ENCODE results near the gene SKIC8. TPM values are rescaled to one million over a fixed set of nuclear protein-coding genes. Genes with fewer than 3 reads are reported as not detected.

Gene SKIC8
- 69.5 and 98.2 TPM in 2 replicates for total RNA-seq (2016; rRNA removed; fragmentation: Illumina TruSeq; extraction: Trizol)
- 25.7 and 28.8 TPM in 2 replicates for total RNA-seq (2016; cell fraction: cytosol; rRNA removed; fragmentation: Illumina TruSeq; extraction: Trizol; ENCODE audit: low read depth)
- 75.6 and 98.4 TPM in 2 replicates for total RNA-seq (2016; cell fraction: insoluble cytoplasmic fraction; rRNA removed; fragmentation: Illumina TruSeq; extraction: Trizol)
- total RNA-seq (2016; cell fraction: membrane; rRNA removed; fragmentation: Illumina TruSeq; extraction: Trizol): 27.4 and 33.5 TPM in 2 replicates
- 34.6 and 44.7 TPM in 2 replicates for total RNA-seq (2016; cell fraction: nucleus; rRNA removed; fragmentation: Illumina TruSeq; extraction: Trizol)
- polyA plus RNA-seq (2011; rRNA removed): 56.5 and 70.6 TPM in 2 replicates
- 63.7 and 75.5 TPM in 2 replicates for polyA plus RNA-seq (2011; cell fraction: cytosol; rRNA removed)
- 27.4 and 33.7 TPM in 2 replicates for polyA plus RNA-seq (2011; cell fraction: nucleus; rRNA removed)
- 36.6 and 44.0 TPM in 2 replicates for polyA plus RNA-seq (2012)
- polyA plus RNA-seq (2016; cell fraction: cytosol; fragmentation: Illumina TruSeq; extraction: Trizol; ENCODE audit: low read depth): 15.0 and 18.2 TPM in 2 replicates
- 80.6 and 87.2 TPM in 2 replicates for polyA plus RNA-seq (2016; cell fraction: insoluble cytoplasmic fraction; fragmentation: Illumina TruSeq; extraction: Trizol; ENCODE audit: low read depth)
- polyA plus RNA-seq (2016; cell fraction: membrane; fragmentation: Illumina TruSeq; extraction: Trizol; ENCODE audit: low read depth): 19.8 and 20.6 TPM in 2 replicates
- polyA plus RNA-seq (2016; cell fraction: nucleus; fragmentation: Illumina TruSeq; extraction: Trizol; ENCODE audit: insufficient read depth, low read depth): 53.4 and 56.4 TPM in 2 replicates
- 48.3 and 106 TPM in 2 replicates for polyA minus RNA-seq (2011; rRNA and poly(A)+ RNA removed; ENCODE audit: low replicate concordance)
- 24.9 and 26.1 TPM in 2 replicates for polyA minus RNA-seq (2011; cell fraction: cytosol; rRNA and poly(A)+ RNA removed)
- 28.3 and 36.9 TPM in 2 replicates for polyA minus RNA-seq (2011; cell fraction: nucleus; rRNA and poly(A)+ RNA removed)
- Bru-seq, nascent RNA: percentile 75 among the genes with signal in this experiment
- percentile 72 among the genes with signal in this experiment for BruChase-seq, experiment 1, labeled RNA remaining after a 6-hour chase
- BruChase-seq, experiment 2, labeled RNA remaining after a 2-hour chase: percentile 79 among the genes with signal in this experiment
- long read RNA-seq, experiment 1, transcript WDR61-202 (11 exons, 1,266 nt): minor isoform, 8 of 124 reads
- long read RNA-seq, experiment 1, transcript WDR61-201 (11 exons, 1,387 nt): major isoform, 83 of 124 reads
- long read RNA-seq, experiment 1, partial matches to known transcripts: 13 of 124 reads
- long read RNA-seq, experiment 1, other reads (novel, unspliced or antisense): 19 of 124 reads
- long read RNA-seq, experiment 2, transcript WDR61-201 (11 exons, 1,387 nt): major isoform, 25 of 55 reads
- long read RNA-seq, experiment 2, partial matches to known transcripts: 9 of 55 reads
- long read RNA-seq, experiment 2, other reads (novel, unspliced or antisense): 16 of 55 reads

GRCh38 chr15:78299101-78299930 is at the start of gene SKIC8:
Gene SKIC8, minus strand, starts transcription at chr15:78299609. Its CDS starts 3,923 bp downstream, at chr15:78295686.
- DNase-seq (ENCODE audit: low spot score) (peak; percentile 92), ATAC-seq (peak; percentile 91), FAIRE-seq (peak; percentile 52)
- no peaks in the 10 kb centered on the region; a peak in 1 of 5 replicates for H3K27me3 ChIP-seq (ENCODE audit: control insufficient read depth in 1 of 2, insufficient read depth in 2 of 2, low read length in 2 of 2)
- peak within 1 kb of the TSS; percentile 61 for H3K27ac ChIP-seq (ENCODE audit: extremely low read length, insufficient read depth, low read length)
- TSS peak; percentile 79 for BruUV-seq (replicated peaks)
- H3K4me2 ChIP-seq (ENCODE audit: low read depth, low read length): peak within 1 kb of the TSS; percentile 89
- peaks cover 2 to 5% of the 10 kb centered on the region in 2 experiments; a peak in 3 of 5 replicates for H3K36me3 ChIP-seq (replicated peaks in 1 of 2; ENCODE audit: control insufficient read depth in 1 of 2, insufficient read depth in 2 of 2, low read length in 2 of 2)
- intact Hi-C loops (cut with micrococcal nuclease; ENCODE audit: unreplicated experiment): no loop called here
- in situ Hi-C loops (cut with HindIII; ENCODE audit: extremely low pct_ligation_motif_present, low pct_unique_long_range_greater_than_20kb): no loop called here
- H3K4me1 ChIP-seq (ENCODE audit: insufficient read depth, low read length): peaks cover 61% of the 10 kb centered on the region
- POLR2A ChIA-PET: interaction anchor here (0.6 to 2.2 kb wide), 23 partner anchors 8 to 288 kb away, joined by 3 to 54 read pairs (median 4); partner anchors contain the start of genes HYKK, IDH3A, IREB2 and PSMA4
- peaks cover 31% of the 10 kb centered on the region for H3K79me2 ChIP-seq (ENCODE audit: insufficient read depth, low read length)
- no peaks in the 10 kb centered on the region for H4K20me1 ChIP-seq (ENCODE audit: insufficient read depth, low read length)
- peak within 1 kb of the TSS; percentile 83 for H3K9ac ChIP-seq (ENCODE audit: insufficient read depth, low read depth, low read length)
- CTCF ChIA-PET (ENCODE audit: low intra/inter-chr PET ratio, low total read pairs): no interaction called here
- H3K4me3 ChIP-seq (replicated peaks in 1 of 3; ENCODE audit: insufficient read depth in 1 of 3, low read depth in 2 of 3, low read length in 3 of 3): peak within 1 kb of the TSS; percentile 78 to 95 (median 93)
- under 1% methylated on average over 32 of the region's 55 CpGs for WGBS (ENCODE audit: low lambda C conversion rate)
- no peaks in the 10 kb centered on the region for H3K9me3 ChIP-seq (ENCODE audit: low read length)
- peak within 1 kb of the TSS; percentile 55 for H2AFZ ChIP-seq (ENCODE audit: low read length)
- peak; percentile 75 for TF ChIP-seq MAX (IDR thresholded peaks at IDR 0.05)
- TF ChIP-seq NFE2 (CRISPR knock-in tag; IDR thresholded peaks at IDR 0.05): no peak
- peak; percentile 67; the same call in 1 of the 2 replicates for TF ChIP-seq TBX2 (CRISPR knock-in tag; IDR thresholded peaks at IDR 0.05; ENCODE audit: borderline replicate concordance)
- no peak for TF ChIP-seq MTA3 (CRISPR knock-in tag; IDR thresholded peaks at IDR 0.05)
- TF ChIP-seq MED1 (CRISPR knock-in tag; IDR thresholded peaks at IDR 0.05): peak; percentile 65
- no peak for TF ChIP-seq LRRFIP1 (CRISPR knock-in tag; conservative IDR thresholded peaks at IDR 0.05)
- peak; percentile 80; the same call in 1 of the 2 replicates for TF ChIP-seq DMAP1 (CRISPR knock-in tag; IDR thresholded peaks at IDR 0.05)
- TF ChIP-seq FOXK2 (IDR thresholded peaks at IDR 0.05): no peak
- TF ChIP-seq THAP9 (CRISPR knock-in tag; IDR thresholded peaks at IDR 0.05; ENCODE audit: borderline replicate concordance): peak; percentile 95
- TF ChIP-seq ZNF501 (CRISPR knock-in tag; IDR thresholded peaks at IDR 0.05): peak; percentile 61; the same call in 1 of the 2 replicates
- TF ChIP-seq ATAD3A (CRISPR knock-in tag; IDR thresholded peaks at IDR 0.05): no peak
